Urinary bladder (tissue), 4 donors: ENCODE results near the gene GNAS-AS1. TPM values are rescaled to one million over a fixed set of nuclear protein-coding genes. Genes with fewer than 3 reads are reported as not detected.
A peak's percentile ranks its signal among the peaks of the same experiment; 100 is the strongest.

Experiments used
- DNase-seq: peaks from one replicate; pipeline ENCODE4 v3.0.0-alpha.2; 2015; ENCODE audit errors: extremely low spot score
- H3K27ac ChIP-seq: one replicate; pipeline ENCODE4 v1.5.1; 2013; ENCODE audit warnings: low read depth, mild to moderate bottlenecking, moderate library complexity
- H3K36me3 ChIP-seq: one replicate; pipeline ENCODE4 v1.6.1; 2013; ENCODE audit warnings: mild to moderate bottlenecking, moderate library complexity; ENCODE audit not compliant: insufficient read depth
- H3K4me1 ChIP-seq: one replicate; pipeline ENCODE4 v1.6.1; 2013; ENCODE audit warnings: mild to moderate bottlenecking, moderate library complexity; ENCODE audit not compliant: insufficient read depth
- H3K4me3 ChIP-seq: one replicate; pipeline ENCODE4 v1.5.1; 2013; ENCODE audit warnings: low read depth, low read length
- WGBS: extraction: QIAGEN DNeasy Blood & Tissue Kit; methylation state at CpG from one replicate; pipeline ENCODE4 v1.1.7; 2013; 5-methylcytosine and 5-hydroxymethylcytosine counted together
- polyA plus RNA-seq: library from polyadenylated mRNA; stranded (reverse); fragments of 200-250 nt; gene quantifications from one replicate; pipeline ENCODE4 v1.2.3, GENCODE V29; 2013
- total RNA-seq: library from RNA; depleted of rRNA; stranded (reverse); fragments of >200 nt; gene quantifications from one replicate; pipeline ENCODE4 v1.2.3, GENCODE V29; 2014
- donor health status: healthy with polysubstance abuse.
- donor health status: healthy.

Gene GNAS-AS1
- total and polyA plus RNA-seq, 2 donors, result 0.13 to 1.4 TPM

DNA sequence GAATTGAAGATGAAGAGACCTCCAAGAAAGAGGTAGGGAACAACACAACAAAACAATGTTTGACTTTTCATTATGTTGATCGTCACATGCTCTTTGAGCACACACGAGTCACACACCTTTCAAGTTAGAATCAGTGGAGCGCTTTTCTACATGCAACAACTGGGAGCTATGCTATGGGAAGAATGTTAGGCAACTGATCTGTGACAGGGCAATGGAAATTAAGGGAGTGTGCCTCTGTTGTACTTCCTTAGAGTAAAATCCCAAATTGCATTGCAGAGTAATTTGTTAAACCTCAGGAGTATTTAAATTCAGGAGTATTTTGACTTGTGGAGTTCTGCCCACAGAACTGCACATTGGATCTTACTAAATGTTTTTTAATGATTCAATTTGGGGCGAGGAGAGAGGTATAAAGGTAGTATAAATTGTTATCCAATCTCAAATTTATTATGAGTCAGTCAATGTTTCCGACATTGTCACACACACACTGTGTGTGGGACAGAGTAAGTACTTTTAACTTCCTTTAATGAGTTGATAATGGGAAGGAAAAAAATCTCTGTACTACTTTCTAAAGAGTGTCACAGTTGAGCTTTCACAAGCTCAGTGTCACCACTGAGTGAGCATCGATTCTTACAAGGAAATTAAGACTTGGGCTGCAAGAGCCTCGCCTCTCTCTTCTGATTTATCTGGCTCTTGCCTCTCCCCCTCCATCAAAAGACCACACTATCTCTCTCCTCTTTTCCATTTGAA, 12.5 kb upstream of the GNAS-AS1 start:
- no peaks in the 10 kb centered on the region for H3K4me1 ChIP-seq
- no peak for DNase-seq
- H3K36me3 ChIP-seq, result no peaks in the 10 kb centered on the region
- no peak overlapping the region for H3K27ac ChIP-seq
- WGBS, result 77% methylated on average over 7 of the region's 7 CpGs
- H3K4me3 ChIP-seq, result no peak overlapping the region

DNA sequence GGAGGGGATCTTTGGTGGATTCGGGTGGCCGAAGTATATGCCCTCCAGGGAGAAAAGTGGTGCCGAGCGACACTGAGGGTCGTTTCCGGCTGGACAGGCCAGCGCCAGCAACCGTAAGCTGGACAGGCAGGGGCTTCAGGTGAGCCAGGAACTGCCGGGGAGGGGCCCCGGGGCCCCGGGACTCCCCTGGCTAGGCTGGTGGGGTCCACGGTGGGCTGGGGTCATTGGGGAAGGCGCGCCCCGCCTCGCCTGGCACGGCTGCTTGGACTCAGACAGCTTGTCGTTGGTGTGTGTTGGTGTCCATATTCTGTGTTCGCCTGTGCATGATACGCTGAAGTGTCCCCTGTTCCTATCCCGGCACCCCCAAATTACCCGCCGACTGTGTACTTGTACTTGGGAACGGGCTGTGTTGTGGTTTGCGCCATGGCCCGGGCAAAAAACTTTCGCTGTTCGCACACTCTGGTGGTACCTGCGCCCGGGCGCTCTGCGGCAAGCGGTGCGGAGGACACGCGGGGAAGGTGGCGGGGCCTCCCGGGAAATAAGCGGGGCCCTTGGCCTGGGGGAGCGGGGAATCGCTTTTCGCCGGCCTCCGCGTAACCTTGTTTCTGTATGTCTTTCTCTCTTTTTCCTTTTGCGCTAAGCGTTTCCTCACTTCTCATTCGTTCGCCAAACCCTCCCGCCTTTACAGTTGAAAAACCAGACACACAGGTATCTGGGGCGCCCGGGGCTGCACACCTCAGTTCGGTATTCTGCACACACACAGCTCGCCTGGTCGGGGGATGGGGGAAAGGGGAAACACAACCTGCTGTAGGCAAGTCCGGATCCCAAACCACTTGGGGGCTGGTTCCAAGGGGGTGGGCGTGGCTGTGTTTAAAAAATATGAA, 5.0 kb upstream of the GNAS-AS1 start:
- no peak overlapping the region for H3K4me3 ChIP-seq

DNA sequence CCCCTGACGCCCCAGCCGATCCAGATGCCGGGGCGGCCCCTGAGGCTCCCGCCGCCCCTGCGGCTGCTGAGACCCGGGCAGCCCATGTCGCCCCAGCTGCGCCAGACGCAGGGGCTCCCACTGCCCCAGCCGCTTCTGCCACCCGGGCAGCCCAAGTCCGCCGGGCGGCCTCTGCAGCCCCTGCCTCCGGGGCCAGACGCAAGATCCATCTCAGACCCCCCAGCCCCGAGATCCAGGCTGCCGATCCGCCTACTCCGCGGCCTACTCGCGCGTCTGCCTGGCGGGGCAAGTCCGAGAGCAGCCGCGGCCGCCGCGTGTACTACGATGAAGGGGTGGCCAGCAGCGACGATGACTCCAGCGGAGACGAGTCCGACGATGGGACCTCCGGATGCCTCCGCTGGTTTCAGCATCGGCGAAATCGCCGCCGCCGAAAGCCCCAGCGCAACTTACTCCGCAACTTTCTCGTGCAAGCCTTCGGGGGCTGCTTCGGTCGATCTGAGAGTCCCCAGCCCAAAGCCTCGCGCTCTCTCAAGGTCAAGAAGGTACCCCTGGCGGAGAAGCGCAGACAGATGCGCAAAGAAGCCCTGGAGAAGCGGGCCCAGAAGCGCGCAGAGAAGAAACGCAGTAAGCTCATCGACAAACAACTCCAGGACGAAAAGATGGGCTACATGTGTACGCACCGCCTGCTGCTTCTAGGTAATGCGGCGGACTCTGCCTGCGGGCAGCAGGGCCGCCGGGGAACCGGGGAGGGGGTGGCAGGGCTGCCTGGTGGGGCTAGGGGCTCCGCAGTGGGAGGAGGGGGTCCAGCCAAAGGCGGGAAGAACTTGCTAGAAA, 4.2 kb upstream of the GNAS-AS1 start:
- no peak for DNase-seq
- Histone ChIP-seq H3K36me3 (no peaks in the 10 kb centered on the region), H3K4me3 (peak overlapping the region; percentile 23), H3K4me1 (no peaks in the 10 kb centered on the region), H3K27ac (no peak overlapping the region)
- WGBS, result 46% methylated on average over 75 of the region's 75 CpGs

More for the DNA sequence above, 5.0 kb upstream of the GNAS-AS1 start:
- Histone ChIP-seq H3K27ac (no peak overlapping the region), H3K36me3 (no peaks in the 10 kb centered on the region), H3K4me1 (no peaks in the 10 kb centered on the region)
- DNase-seq, result no peak
- WGBS, result 52% methylated on average over 57 of the region's 57 CpGs

DNA sequence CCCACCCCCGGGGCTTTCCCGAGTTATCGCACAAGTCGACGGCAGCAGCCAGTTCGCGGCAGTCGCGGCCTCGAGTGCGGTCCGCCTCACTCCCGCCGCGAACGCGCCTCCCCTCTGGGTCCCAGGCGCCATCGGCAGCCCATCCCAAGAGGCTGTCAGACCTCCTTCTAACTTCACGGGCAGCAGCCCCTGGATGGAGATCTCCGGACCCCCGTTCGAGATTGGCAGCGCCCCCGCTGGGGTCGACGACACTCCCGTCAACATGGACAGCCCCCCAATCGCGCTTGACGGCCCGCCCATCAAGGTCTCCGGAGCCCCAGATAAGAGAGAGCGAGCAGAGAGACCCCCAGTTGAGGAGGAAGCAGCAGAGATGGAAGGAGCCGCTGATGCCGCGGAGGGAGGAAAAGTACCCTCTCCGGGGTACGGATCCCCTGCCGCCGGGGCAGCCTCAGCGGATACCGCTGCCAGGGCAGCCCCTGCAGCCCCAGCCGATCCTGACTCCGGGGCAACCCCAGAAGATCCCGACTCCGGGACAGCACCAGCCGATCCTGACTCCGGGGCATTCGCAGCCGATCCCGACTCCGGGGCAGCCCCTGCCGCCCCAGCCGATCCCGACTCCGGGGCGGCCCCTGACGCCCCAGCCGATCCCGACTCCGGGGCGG, 3.4 kb upstream of the GNAS-AS1 start:
- Histone ChIP-seq H3K4me1 (no peaks in the 10 kb centered on the region), H3K4me3 (no peak overlapping the region), H3K27ac (no peak overlapping the region), H3K36me3 (no peaks in the 10 kb centered on the region)
- WGBS, result 64% methylated on average over 63 of the region's 63 CpGs
- DNase-seq, result no peak

DNA sequence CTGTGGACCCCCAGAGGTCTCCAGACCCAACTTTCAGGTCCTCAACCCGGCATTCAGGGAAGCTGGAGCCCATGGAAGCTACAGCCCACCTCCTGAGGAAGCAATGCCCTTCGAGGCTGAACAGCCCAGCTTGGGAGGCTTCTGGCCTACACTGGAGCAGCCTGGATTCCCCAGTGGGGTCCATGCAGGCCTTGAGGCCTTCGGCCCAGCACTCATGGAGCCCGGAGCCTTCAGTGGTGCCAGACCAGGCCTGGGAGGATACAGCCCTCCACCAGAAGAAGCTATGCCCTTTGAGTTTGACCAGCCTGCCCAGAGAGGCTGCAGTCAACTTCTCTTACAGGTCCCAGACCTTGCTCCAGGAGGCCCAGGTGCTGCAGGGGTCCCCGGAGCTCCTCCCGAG, 2.8 kb upstream of the GNAS-AS1 start:
- no peak for DNase-seq
- Histone ChIP-seq H3K36me3 (no peaks in the 10 kb centered on the region), H3K27ac (no peak overlapping the region), H3K4me1 (no peaks in the 10 kb centered on the region), H3K4me3 (no peak overlapping the region)
- WGBS, result 86% methylated on average over 6 of the region's 6 CpGs

DNA sequence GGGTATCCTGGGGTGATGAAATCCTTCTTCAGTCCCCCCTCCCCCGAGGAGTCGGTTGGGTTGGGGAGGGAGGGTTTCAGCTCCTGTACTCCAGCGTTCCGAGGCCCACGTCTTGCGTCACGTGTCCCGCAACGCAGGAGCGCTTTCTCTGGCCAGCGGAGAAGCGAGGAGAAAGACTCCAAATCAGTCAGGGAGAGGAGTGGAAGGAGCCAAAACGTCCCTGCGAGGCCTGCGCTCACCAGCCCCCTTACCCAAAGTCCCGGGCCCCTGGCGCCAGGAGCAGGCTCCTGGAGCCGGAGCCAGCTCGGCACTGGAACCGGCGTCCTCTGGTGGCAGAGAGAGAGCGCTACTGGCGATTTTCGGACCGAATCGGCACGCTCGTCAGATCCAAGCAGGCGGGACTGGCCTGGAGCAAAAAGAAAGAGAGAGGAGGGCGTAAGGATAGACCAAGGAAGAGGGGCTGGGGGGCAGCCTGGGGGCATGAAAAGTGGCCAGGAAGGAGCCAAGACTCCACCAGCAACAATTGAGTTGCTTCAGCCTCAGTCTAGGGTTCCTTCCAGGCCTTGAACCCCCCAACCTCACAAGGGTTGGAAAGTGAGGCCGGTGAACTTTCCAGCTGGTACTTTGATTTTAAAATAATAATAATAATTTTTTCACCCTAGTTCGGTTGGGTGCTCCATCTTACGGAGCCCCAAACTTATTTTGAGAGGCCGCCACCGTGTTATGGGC, 2.0 kb upstream of the GNAS-AS1 start, which contains the start of gene GNAS:
GNAS (plus strand) TSS at position 174 of the 729 bp plus-strand sequence.
- 36% methylated on average over 35 of the region's 35 CpGs for WGBS
- Histone ChIP-seq H3K4me3 (peak within 1 kb of the TSS; percentile 1), H3K4me1 (no peaks in the 10 kb centered on the region), H3K36me3 (no peaks in the 10 kb centered on the region), H3K27ac (no peak within 1 kb of the TSS)
- no peak for DNase-seq

DNA sequence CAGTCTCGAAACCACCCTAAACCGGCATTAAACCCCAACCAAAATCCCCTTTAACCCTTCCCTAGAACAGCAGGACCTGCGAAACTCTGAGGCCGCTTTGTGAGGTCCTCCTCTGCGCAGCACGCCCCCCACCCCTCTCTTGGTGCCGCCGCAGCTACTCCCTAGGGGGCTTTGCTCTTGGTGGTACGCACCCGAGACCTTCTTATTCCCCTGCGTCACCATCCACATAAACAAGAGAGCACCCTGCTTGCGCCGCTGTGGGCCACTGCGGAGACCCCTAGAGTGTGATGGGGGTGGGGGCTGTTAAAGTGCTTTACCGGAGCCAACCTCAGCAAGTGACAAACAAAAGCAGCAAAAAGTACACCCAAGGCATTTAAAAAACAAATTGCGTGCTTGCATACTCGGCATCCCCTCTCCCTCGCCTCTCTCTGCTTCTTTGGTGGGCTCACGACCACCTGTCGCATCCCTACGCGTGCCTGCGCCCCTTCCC, 1.3 kb upstream of the GNAS-AS1 start:
- 37% methylated on average over 23 of the region's 23 CpGs for WGBS
- no peaks in the 10 kb centered on the region for H3K36me3 ChIP-seq
- no peaks in the 10 kb centered on the region for H3K4me1 ChIP-seq
- no peak overlapping the region for H3K27ac ChIP-seq
- DNase-seq, result no peak
- H3K4me3 ChIP-seq, result peak overlapping the region; percentile 1

DNA sequence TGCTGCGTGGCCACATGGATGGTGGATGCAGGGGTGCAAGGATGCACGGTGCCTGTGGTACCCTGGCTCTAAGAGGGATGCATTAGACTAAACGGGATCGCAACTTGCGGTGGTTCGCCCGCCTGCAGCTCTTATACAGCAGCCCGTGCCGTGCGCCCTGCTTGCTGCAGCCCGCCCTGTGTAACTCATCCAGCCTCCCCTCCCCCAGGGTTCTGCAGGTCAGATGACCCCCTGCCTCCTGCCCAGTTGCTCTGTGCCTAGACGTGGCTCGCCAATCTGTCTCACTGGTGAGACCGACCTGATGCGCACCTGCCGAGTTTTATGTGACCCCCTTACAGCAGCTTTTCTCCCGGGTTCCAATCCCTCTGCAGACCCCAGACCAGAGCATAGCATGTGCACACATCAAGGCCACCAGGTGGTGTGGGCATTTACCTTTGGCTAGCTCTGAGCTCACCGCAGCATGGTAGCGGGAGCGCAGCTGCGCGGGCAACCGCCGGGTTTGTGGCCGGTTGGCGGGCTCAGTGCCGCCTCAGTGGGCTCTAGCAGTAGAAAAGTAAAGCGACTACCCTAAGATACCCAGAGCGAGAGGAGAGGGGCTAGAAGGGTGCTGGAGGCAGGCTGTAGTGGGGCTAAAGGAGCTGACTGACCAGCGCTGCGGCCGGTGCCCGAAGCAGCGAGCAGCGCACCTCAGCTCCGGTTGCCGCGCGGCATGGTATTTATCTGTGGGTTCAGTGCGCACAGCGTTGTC, 693 bp upstream of the GNAS-AS1 start:
- WGBS, result 54% methylated on average over 41 of the region's 41 CpGs
- DNase-seq, result no peak
- no peaks in the 10 kb centered on the region for H3K36me3 ChIP-seq
- no peak overlapping the region for H3K4me3 ChIP-seq
- H3K4me1 ChIP-seq, result no peaks in the 10 kb centered on the region
- no peak overlapping the region for H3K27ac ChIP-seq

DNA sequence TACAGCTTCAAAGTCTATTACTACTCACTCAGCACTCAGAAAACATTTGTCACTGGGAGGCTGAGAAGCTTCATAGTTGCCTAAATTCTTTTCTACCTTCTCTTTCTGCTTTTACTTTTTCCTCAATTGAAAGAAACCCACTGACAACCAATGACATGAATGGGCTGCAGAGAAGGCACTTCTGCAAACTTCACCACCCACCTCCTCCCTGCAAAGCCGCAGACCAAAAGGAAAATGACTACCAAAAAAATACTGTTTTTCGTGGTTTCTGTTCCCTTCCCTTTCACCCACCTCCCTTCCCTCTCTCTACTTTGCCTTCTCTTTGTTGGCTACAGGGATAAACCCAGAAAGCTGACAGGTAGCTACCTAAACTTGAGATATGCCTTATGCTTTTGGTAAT, 3.2 kb downstream of the GNAS-AS1 start:
- H3K4me3 ChIP-seq, result no peak overlapping the region
- H3K36me3 ChIP-seq, result no peaks in the 10 kb centered on the region
- H3K27ac ChIP-seq, result no peak overlapping the region
- WGBS, result 75% methylated on average over 2 of the region's 2 CpGs
- DNase-seq, result no peak
- H3K4me1 ChIP-seq, result no peaks in the 10 kb centered on the region

DNA sequence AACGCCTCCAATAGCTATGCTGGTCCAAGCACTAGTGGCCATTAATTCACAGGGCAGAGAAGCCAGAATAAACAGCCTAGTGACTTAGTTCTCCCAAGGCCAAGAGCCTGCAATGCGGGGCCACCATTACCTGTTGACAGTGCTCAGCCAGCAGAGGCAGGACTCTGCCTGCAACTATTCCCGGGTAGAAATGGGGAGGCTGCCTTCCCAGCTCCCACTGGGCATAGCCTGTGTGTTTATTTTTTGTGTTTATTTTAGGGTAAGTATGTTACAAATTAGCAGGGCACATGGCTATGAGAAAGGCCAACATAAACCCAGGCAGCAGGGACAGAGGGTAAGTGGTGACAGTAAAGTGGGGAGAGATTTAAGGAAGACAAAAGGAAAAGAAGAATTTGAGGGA, 5.0 kb downstream of the GNAS-AS1 start:
- Histone ChIP-seq H3K4me1 (no peaks in the 10 kb centered on the region), H3K36me3 (no peaks in the 10 kb centered on the region), H3K27ac (no peak overlapping the region), H3K4me3 (no peak overlapping the region)
- DNase-seq, result no peak
- WGBS, result 78% methylated on average over 3 of the region's 3 CpGs

DNA sequence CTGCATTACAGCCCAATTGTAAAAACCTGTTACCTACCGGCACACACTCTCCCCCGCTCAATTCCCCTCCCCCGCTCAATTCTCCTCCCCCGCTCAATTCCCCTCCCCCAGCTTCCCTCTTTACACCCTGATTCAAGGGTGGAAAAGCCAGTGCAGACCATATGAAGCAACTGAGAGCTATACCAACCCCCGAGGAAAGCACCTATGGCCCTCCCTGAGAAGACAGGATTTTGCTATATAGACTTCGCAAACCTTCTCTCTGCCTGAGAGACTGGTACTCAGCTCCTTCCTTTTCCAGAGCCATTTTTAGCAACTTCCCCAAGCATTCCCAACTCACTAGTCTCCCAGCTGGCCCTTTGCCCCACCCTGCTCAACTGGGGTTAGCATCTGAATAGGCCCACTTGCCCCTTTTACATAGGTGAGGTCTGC, 7.6 kb downstream of the GNAS-AS1 start:
- Histone ChIP-seq H3K36me3 (no peaks in the 10 kb centered on the region), H3K4me1 (no peaks in the 10 kb centered on the region), H3K4me3 (no peak overlapping the region), H3K27ac (no peak overlapping the region)
- 51% methylated on average over 6 of the region's 6 CpGs for WGBS
- no peak for DNase-seq

DNA sequence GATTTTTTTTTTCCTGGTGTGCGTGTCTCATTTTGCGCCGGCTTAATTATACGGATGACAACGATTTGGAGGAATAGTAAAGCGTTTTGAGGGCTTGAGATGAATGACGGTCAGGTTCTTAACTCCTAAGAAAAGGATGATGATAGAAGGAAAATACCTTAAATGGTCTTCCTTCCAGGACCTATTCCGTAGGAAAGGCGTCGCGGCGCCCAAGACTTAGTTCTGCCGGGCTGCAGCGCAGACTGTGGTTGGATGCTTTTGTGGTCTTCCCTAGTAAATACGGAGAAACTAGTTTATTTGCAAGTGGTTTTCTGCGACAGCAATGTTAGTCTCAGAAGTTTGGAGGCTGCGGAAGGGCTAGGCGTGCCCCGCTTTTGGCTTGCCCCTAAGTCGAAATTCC, 8.4 kb downstream of the GNAS-AS1 start:
- no peaks in the 10 kb centered on the region for H3K36me3 ChIP-seq
- H3K27ac ChIP-seq, result no peak overlapping the region
- 50% methylated on average over 20 of the region's 20 CpGs for whole genome bisulfite sequencing
- no peak for DNase-seq
- no peaks in the 10 kb centered on the region for H3K4me1 ChIP-seq
- no peak overlapping the region for H3K4me3 ChIP-seq
